ENCODE measurements around the gene ALDH18A1.

DNA sequence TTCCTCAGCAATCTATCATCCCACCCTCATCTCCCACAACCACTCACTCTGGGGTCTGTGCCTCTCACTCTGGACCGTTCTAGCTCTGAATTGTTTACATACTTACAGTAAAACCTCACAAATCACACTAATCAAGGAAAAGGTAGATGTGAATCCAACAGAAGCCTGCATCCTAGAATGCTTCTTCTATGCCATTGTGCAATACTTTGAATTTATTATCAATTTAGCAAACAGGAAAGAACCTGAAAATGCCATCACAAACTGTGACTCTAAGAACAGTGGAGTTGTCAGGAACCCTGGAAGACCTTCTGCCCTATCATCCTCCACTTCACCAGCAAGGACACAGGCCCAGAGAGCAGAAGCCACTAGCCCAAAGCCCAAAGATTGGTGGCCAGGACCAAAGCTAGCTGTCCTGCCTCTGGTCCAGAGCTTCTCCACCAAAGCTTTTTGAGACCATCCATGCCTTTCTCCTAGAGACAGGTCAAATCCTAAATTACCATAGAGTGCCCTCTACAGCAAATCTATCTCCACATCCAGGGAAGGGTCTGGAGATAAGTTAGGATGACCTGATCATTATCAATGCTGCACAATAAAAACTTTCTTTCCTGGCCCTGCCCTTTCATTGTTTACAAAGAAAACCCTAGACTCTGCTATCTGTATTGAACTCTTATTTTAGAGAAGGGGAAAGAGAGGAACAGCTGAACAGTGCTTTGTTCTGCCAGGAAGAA, 97.8 kb downstream of the ALDH18A1 start:
- TF ChIP-seq, protein P1, sequence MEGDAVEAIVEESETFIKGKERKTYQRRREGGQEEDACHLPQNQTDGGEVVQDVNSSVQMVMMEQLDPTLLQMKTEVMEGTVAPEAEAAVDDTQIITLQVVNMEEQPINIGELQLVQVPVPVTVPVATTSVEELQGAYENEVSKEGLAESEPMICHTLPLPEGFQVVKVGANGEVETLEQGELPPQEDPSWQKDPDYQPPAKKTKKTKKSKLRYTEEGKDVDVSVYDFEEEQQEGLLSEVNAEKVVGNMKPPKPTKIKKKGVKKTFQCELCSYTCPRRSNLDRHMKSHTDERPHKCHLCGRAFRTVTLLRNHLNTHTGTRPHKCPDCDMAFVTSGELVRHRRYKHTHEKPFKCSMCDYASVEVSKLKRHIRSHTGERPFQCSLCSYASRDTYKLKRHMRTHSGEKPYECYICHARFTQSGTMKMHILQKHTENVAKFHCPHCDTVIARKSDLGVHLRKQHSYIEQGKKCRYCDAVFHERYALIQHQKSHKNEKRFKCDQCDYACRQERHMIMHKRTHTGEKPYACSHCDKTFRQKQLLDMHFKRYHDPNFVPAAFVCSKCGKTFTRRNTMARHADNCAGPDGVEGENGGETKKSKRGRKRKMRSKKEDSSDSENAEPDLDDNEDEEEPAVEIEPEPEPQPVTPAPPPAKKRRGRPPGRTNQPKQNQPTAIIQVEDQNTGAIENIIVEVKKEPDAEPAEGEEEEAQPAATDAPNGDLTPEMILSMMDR (IDR thresholded peaks at IDR 0.05; ENCODE audit: low read length) = no peak
- no peak for TF ChIP-seq EZH2 (IDR thresholded peaks at IDR 0.05; ENCODE audit: borderline replicate concordance, low read length)

Measured in OCI-LY1 (cell line).